Measurements from ENCODE around the gene PRDM10. TPM values are rescaled to one million over a fixed set of nuclear protein-coding genes. Genes with fewer than 3 reads are reported as not detected.

The PRDM10 gene
- total and polyA plus RNA-seq, 10 of the 15 experiments (the other 5 are each of a cell fraction or from before 2014, with no cell fraction given) = 0.93 to 6.2 (median 4.1) TPM

DNA sequence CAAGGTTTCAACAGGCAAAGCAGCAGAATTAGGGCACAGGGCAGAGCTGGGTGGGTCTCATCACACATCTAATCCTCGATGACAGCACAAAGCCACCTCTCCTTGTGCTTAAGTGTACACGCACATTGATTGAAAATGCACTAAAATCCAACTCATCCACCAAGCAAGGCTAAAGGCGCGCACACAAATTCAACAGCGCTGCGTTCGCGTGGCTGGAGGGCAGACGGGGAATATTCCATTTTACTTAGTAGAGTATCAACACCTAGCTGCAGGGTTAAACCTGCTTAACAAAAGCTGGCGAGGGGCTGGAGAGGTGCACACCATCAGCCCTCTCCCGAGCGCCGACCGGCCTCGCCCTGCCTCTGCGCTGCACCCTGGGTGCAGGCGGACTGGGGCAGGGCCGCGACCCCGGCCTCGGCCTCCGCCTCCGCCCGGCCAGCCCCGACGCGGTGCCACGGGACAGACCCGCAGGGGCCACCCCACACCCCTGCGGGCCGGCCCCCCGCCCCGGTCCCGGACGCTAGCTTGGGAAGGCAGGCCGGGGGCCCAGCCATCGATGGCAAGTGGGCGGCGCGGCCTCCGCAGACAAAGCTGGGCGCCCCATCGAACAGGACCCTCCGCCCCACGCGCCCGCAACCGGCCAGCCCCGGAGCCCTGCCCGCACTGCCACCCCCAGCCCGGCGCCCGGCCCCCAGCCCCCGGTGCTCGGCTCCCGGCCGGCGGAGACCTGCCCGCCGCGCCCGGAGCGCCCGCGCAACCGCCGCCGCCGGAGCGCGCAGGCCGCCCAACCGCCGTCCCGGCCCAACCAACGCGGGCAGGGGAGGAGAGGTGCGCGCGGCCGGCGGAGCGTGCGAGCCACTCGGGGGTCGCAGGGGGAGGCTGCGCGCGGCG, 929 bp downstream of the PRDM10 start (continued):
- TF ChIP-seq, protein P1, sequence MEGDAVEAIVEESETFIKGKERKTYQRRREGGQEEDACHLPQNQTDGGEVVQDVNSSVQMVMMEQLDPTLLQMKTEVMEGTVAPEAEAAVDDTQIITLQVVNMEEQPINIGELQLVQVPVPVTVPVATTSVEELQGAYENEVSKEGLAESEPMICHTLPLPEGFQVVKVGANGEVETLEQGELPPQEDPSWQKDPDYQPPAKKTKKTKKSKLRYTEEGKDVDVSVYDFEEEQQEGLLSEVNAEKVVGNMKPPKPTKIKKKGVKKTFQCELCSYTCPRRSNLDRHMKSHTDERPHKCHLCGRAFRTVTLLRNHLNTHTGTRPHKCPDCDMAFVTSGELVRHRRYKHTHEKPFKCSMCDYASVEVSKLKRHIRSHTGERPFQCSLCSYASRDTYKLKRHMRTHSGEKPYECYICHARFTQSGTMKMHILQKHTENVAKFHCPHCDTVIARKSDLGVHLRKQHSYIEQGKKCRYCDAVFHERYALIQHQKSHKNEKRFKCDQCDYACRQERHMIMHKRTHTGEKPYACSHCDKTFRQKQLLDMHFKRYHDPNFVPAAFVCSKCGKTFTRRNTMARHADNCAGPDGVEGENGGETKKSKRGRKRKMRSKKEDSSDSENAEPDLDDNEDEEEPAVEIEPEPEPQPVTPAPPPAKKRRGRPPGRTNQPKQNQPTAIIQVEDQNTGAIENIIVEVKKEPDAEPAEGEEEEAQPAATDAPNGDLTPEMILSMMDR (IDR thresholded peaks at IDR 0.05 in 2 of 3, conservative IDR thresholded peaks at IDR 0.05 in 1 of 3; ENCODE audit: control insufficient read depth in 2 of 3, extremely low read depth in 1 of 3, insufficient read depth in 1 of 3, low read depth in 3 of 3, low read length in 3 of 3) = no peak
- TF ChIP-seq SPI1 (IDR thresholded peaks at IDR 0.05; ENCODE audit: borderline replicate concordance, insufficient read depth, low read depth, low read length) = no peak
- no peak for TF ChIP-seq NFYB (IDR thresholded peaks at IDR 0.05; ENCODE audit: insufficient read depth, low read depth, low read length)
- no peak for TF ChIP-seq MTA2 (IDR thresholded peaks at IDR 0.05; ENCODE audit: low read depth)
- TF ChIP-seq TCF7 (IDR thresholded peaks at IDR 0.05; ENCODE audit: borderline replicate concordance) = no peak
- TF ChIP-seq SUPT20H (IDR thresholded peaks at IDR 0.05; ENCODE audit: borderline replicate concordance, control insufficient read depth, low read depth, low read length) = no peak
- no peak for TF ChIP-seq ZSCAN29 (IDR thresholded peaks at IDR 0.05)
- no peak for TF ChIP-seq IRF3 (IDR thresholded peaks at IDR 0.05)
- TF ChIP-seq, protein P2, sequence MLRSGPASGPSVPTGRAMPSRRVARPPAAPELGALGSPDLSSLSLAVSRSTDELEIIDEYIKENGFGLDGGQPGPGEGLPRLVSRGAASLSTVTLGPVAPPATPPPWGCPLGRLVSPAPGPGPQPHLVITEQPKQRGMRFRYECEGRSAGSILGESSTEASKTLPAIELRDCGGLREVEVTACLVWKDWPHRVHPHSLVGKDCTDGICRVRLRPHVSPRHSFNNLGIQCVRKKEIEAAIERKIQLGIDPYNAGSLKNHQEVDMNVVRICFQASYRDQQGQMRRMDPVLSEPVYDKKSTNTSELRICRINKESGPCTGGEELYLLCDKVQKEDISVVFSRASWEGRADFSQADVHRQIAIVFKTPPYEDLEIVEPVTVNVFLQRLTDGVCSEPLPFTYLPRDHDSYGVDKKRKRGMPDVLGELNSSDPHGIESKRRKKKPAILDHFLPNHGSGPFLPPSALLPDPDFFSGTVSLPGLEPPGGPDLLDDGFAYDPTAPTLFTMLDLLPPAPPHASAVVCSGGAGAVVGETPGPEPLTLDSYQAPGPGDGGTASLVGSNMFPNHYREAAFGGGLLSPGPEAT (IDR thresholded peaks at IDR 0.05; ENCODE audit: low read depth) = no peak
- TF ChIP-seq NKRF (conservative IDR thresholded peaks at IDR 0.05) = no peak; the same call in 1 of the 2 replicates
- TF ChIP-seq RB1 (IDR thresholded peaks at IDR 0.05; ENCODE audit: borderline replicate concordance) = no peak; the same call in 1 of the 2 replicates
- peak; percentile 91 for TF ChIP-seq BCLAF1 (IDR thresholded peaks at IDR 0.05)
- TF ChIP-seq SIN3A (IDR thresholded peaks at IDR 0.05; ENCODE audit: low read depth, low read length) = no peak
- TF ChIP-seq HDAC6 (IDR thresholded peaks at IDR 0.05; ENCODE audit: unreplicated experiment) = peak; percentile 60
- 0 out of 2 replicates have a peak, but pooled peaks have one; percentile 21 for TF ChIP-seq ZNF207 (IDR thresholded peaks at IDR 0.05; ENCODE audit: borderline replicate concordance)
- no peak for TF ChIP-seq GABPA (IDR thresholded peaks at IDR 0.05; ENCODE audit: low read depth)
- no peak for TF ChIP-seq RUNX3 (IDR thresholded peaks at IDR 0.05; ENCODE audit: low read length)
- TF ChIP-seq EGR1 (IDR thresholded peaks at IDR 0.05; ENCODE audit: borderline replicate concordance in 1 of 2, low read depth in 2 of 2, low read length in 2 of 2) = no peak
- TF ChIP-seq TARDBP (IDR thresholded peaks at IDR 0.05; ENCODE audit: borderline replicate concordance) = no peak

Measured in GM12878 (cell line).